Measurements from ENCODE around the gene SMG7. TPM values are rescaled to one million over a fixed set of nuclear protein-coding genes. Genes with fewer than 3 reads are reported as not detected.

The SMG7 gene
- total and polyA plus RNA-seq, 12 donors: 16.0 to 46.6 (median 37.8) TPM

GRCh38 chr1:183431840-183432547 lies 40.3 kb upstream of the SMG7 start:
- TF ChIP-seq, protein P1, sequence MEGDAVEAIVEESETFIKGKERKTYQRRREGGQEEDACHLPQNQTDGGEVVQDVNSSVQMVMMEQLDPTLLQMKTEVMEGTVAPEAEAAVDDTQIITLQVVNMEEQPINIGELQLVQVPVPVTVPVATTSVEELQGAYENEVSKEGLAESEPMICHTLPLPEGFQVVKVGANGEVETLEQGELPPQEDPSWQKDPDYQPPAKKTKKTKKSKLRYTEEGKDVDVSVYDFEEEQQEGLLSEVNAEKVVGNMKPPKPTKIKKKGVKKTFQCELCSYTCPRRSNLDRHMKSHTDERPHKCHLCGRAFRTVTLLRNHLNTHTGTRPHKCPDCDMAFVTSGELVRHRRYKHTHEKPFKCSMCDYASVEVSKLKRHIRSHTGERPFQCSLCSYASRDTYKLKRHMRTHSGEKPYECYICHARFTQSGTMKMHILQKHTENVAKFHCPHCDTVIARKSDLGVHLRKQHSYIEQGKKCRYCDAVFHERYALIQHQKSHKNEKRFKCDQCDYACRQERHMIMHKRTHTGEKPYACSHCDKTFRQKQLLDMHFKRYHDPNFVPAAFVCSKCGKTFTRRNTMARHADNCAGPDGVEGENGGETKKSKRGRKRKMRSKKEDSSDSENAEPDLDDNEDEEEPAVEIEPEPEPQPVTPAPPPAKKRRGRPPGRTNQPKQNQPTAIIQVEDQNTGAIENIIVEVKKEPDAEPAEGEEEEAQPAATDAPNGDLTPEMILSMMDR (IDR thresholded peaks at IDR 0.05): no peak

DNA sequence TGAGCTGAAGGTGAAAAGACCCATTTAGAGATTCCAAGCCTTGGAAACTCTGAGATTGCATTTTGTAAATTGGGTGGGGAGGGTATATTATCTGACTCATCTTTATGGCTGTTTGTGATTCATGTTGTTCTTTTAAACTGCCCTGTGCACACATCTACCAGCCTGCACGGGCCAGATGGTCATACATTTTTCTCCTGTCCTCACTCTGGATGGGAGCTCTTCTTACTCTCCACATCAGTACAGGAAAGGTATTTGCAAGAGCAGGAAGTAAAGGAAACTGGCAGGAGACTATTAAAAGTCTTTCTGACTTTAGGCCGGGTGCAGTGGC lies 39.8 kb upstream of the SMG7 start:
- intact Hi-C loops (cut with DNase I): no loop called here
- peaks cover 0 to 10% (median 0%) of the 10 kb centered on the region in 9 donors for H3K4me1 ChIP-seq
- TF ChIP-seq, protein P1 (IDR thresholded peaks at IDR 0.05): no peak
- no peak overlapping the region for H3K27ac ChIP-seq
- WGBS, 2 donors: 70 to 76% methylated on average over 2 of the region's 2 CpGs
- peaks cover 0 to 5% (median 0%) of the 10 kb centered on the region in 11 donors for H3K9me3 ChIP-seq
- DNase-seq: no peak
- ATAC-seq: no peak
- H3K36me3 ChIP-seq: no peaks in the 10 kb centered on the region
- H3K27me3 ChIP-seq: no peaks in the 10 kb centered on the region
- H3K4me3 ChIP-seq: no peak overlapping the region

More at GRCh38 chr1:183431840-183432547, 40.3 kb upstream of the SMG7 start:
- intact Hi-C loops (cut with DNase I): no loop called here
- no peak for ATAC-seq
- no peak overlapping the region for H3K27ac ChIP-seq
- no peaks in the 10 kb centered on the region for H3K27me3 ChIP-seq
- H3K4me3 ChIP-seq: no peak overlapping the region
- WGBS, 2 donors: 91 to 92% methylated on average over 4 of the region's 4 CpGs
- no peak for DNase-seq
- peaks cover 0 to 10% (median 0%) of the 10 kb centered on the region in 9 donors for H3K4me1 ChIP-seq
- H3K9me3 ChIP-seq: peaks cover 0 to 5% (median 0%) of the 10 kb centered on the region in 11 donors
- H3K36me3 ChIP-seq: no peaks in the 10 kb centered on the region

DNA sequence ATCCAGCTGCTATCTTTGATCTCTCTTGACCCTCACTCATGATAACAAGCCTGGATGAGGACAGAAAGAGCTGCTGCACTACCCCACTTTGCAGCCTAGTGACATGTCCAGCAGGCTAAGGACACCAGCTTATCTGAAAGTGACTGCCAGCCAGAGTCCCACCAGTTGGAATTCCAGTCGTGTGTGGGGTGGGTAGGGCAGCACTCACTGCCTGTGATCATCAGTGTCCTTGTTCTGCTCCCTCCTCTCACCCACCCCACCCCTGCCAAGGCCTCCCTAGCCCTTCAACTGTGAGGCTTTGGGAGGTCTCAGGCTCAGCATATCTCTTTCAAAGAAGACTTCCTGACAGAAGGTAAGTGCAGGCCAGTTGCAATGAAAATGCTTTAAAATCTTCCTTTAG lies 38.6 kb upstream of the SMG7 start:
- Histone ChIP-seq H3K4me1 (peaks cover 0 to 10% (median 0%) of the 10 kb centered on the region in 9 donors), H3K9me3 (peaks cover 0 to 5% (median 0%) of the 10 kb centered on the region in 11 donors), H3K4me3 (no peak overlapping the region), H3K27ac (no peak overlapping the region), H3K36me3 (no peaks in the 10 kb centered on the region), H3K27me3 (no peaks in the 10 kb centered on the region)
- TF ChIP-seq, protein P1 (IDR thresholded peaks at IDR 0.05): no peak
- DNase-seq (no peak), ATAC-seq (peak in 4 of 8 donors; percentile 49 to 83 (median 59))
- WGBS, 2 donors: 13 to 23% methylated on average over 1 of the region's 1 CpG
- intact Hi-C loops (cut with DNase I): no loop called here

- intact Hi-C loops (cut with DNase I): no loop called here
- H3K36me3 ChIP-seq: no peaks in the 10 kb centered on the region
- no peak for ATAC-seq
- no peak overlapping the region for H3K27ac ChIP-seq
- no peaks in the 10 kb centered on the region for H3K9me3 ChIP-seq
- peaks cover 0 to 10% (median 0%) of the 10 kb centered on the region in 9 donors for H3K4me1 ChIP-seq
- no peaks in the 10 kb centered on the region for H3K27me3 ChIP-seq
- H3K4me3 ChIP-seq: no peak overlapping the region
- TF ChIP-seq, protein P1 (IDR thresholded peaks at IDR 0.05): no peak
- 62 to 75% methylated on average over 2 of the region's 2 CpGs for WGBS, 2 donors
- no peak for DNase-seq
Measured at GRCh38 chr1:183435497-183435896, 36.8 kb upstream of the SMG7 start.

Measured in heart right ventricle (tissue), 16 donors.